Bone marrow (tissue), 2 donors: ENCODE measurements around the gene LRRC37B.
"Not testable (repeated sequence)": the region's sequence is repeated elsewhere in the genome, so short reads cannot be mapped to it uniquely, and the experiment has no call there.

Experiments used
- DNase-seq, 2 donors: peaks; one replicate each; lab custom pipeline; 2025; lab: John Stamatoyannopoulos, UW

The LRRC37B gene

GRCh38 chr17:32041306-32041875 is 34.2 kb downstream of the LRRC37B start:
- not testable (repeated sequence) for DNase-seq

GRCh38 chr17:32042266-32042665 is 35.1 kb downstream of the LRRC37B start:
- not testable (repeated sequence) for DNase-seq

- DNase-seq = not testable (repeated sequence)
Observed at GRCh38 chr17:32045611-32046010, 38.4 kb downstream of the LRRC37B start.

GRCh38 chr17:32047663-32048062 is 40.5 kb downstream of the LRRC37B start:
- DNase-seq = not testable (repeated sequence)

GRCh38 chr17:32054985-32055384 is 47.8 kb downstream of the LRRC37B start:
- not testable (repeated sequence) for DNase-seq

GRCh38 chr17:32055425-32055824 is 48.2 kb downstream of the LRRC37B start:
- not testable (repeated sequence) for DNase-seq

- not testable (repeated sequence) for DNase-seq
Observed at GRCh38 chr17:32056500-32056899, 49.3 kb downstream of the LRRC37B start.

- not testable (repeated sequence) for DNase-seq
Observed at GRCh38 chr17:32057460-32058105, 50.4 kb downstream of the LRRC37B start.

- DNase-seq = not testable (repeated sequence)
Observed at GRCh38 chr17:32060695-32061094, 53.5 kb downstream of the LRRC37B start.

- DNase-seq = not testable (repeated sequence)
Observed at GRCh38 chr17:32061840-32062239, 54.7 kb downstream of the LRRC37B start.

GRCh38 chr17:32064091-32064490 is 56.9 kb downstream of the LRRC37B start:
- DNase-seq = not testable (repeated sequence)

GRCh38 chr17:32066123-32066680 is 59.0 kb downstream of the LRRC37B start:
- DNase-seq = not testable (repeated sequence)

- not testable (repeated sequence) for DNase-seq
Observed at GRCh38 chr17:32066863-32067642, 59.9 kb downstream of the LRRC37B start.

- not testable (repeated sequence) for DNase-seq
Observed at GRCh38 chr17:32069067-32069466, 61.9 kb downstream of the LRRC37B start.

- DNase-seq = not testable (repeated sequence)
Observed at GRCh38 chr17:32071961-32072360, 64.8 kb downstream of the LRRC37B start.

- DNase-seq = not testable (repeated sequence)
Observed at GRCh38 chr17:32073131-32073530, 65.9 kb downstream of the LRRC37B start.

GRCh38 chr17:32079753-32080152 is 72.6 kb downstream of the LRRC37B start:
- peak in 1 of 2 donors; percentile 75 for DNase-seq

- DNase-seq = not testable (repeated sequence)
Observed at GRCh38 chr17:32083550-32083979, 76.4 kb downstream of the LRRC37B start.

GRCh38 chr17:32084003-32084941 is 77.1 kb downstream of the LRRC37B start:
- not testable (repeated sequence) for DNase-seq

GRCh38 chr17:32084942-32085829 is 78.0 kb downstream of the LRRC37B start:
- DNase-seq = not testable (repeated sequence)
